Fibroblast of skin of left biceps (primary cell): Measurements from ENCODE around the gene ITPA.

Experiments
- DNase-seq, 2 experiments: peaks; one replicate each; pipeline ENCODE4 v3.0.0-alpha.2; 2013; ENCODE audit warnings: low read depth in 2 of 2

The ITPA gene

GRCh38 chr20:3227936-3228749 lies 18.8 kb downstream of the ITPA start:
- no peak for DNase-seq

- DNase-seq: no peak
Observed at GRCh38 chr20:3228750-3229032, 19.4 kb downstream of the ITPA start.

- no peak for DNase-seq
Observed at GRCh38 chr20:3229158-3229557, 19.9 kb downstream of the ITPA start.

GRCh38 chr20:3229798-3230197 lies 20.5 kb downstream of the ITPA start:
- DNase-seq: no peak

GRCh38 chr20:3231116-3231515 lies 21.8 kb downstream of the ITPA start:
- no peak for DNase-seq

GRCh38 chr20:3231889-3232588 lies 22.7 kb downstream of the ITPA start:
- no peak for DNase-seq

- DNase-seq: no peak
Observed at GRCh38 chr20:3233131-3233990, 24.1 kb downstream of the ITPA start.

GRCh38 chr20:3233991-3234498 lies 24.7 kb downstream of the ITPA start:
- no peak for DNase-seq

- no peak for DNase-seq
Observed at GRCh38 chr20:3235666-3236324, 26.5 kb downstream of the ITPA start.

- DNase-seq: no peak
Observed at GRCh38 chr20:3237011-3237957, 28.0 kb downstream of the ITPA start.

- no peak for DNase-seq
Observed at GRCh38 chr20:3237958-3238615, 28.8 kb downstream of the ITPA start.

- DNase-seq: no peak
Observed at GRCh38 chr20:3238616-3239025, 29.3 kb downstream of the ITPA start.

- DNase-seq: no peak
Observed at GRCh38 chr20:3239026-3239866, 29.9 kb downstream of the ITPA start, which contains the start of gene SLC4A11. SLC4A11 (minus strand) TSS chr20:3239190; CDS start chr20:3239137, 53 bp downstream.

- DNase-seq: no peak
Observed at GRCh38 chr20:3239867-3240775, 30.8 kb downstream of the ITPA start.

- DNase-seq: no peak
Observed at GRCh38 chr20:3240776-3241363, 31.6 kb downstream of the ITPA start.

GRCh38 chr20:3242172-3242692 lies 32.9 kb downstream of the ITPA start:
- DNase-seq: no peak

GRCh38 chr20:3243718-3244358 lies 34.5 kb downstream of the ITPA start:
- DNase-seq: no peak
